GM12872 (cell line): ENCODE data around the gene ROBO1.

Experiments used
- CTCF ChIP-seq: IDR thresholded peaks from 3 replicates; pipeline ENCODE4 v1.5.1; 2011; ENCODE audit warnings: low read depth, mild to moderate bottlenecking, low read length, moderate library complexity; ENCODE audit not compliant: insufficient read depth

Gene ROBO1

GRCh38 chr3:79737530-79737929 lies 30.3 kb downstream of the ROBO1 start:
- no peak for TF ChIP-seq CTCF

GRCh38 chr3:79729096-79729495 lies 38.7 kb downstream of the ROBO1 start:
- TF ChIP-seq CTCF = no peak

- TF ChIP-seq CTCF = no peak
These were observed 41.0 kb downstream of the ROBO1 start for GRCh38 chr3:79726786-79727185.

GRCh38 chr3:79724206-79724605 lies 43.6 kb downstream of the ROBO1 start:
- TF ChIP-seq CTCF = no peak

GRCh38 chr3:79690072-79690471 lies 77.7 kb downstream of the ROBO1 start:
- no peak for TF ChIP-seq CTCF

GRCh38 chr3:79685108-79685507 lies 82.7 kb downstream of the ROBO1 start:
- no peak for TF ChIP-seq CTCF

- no peak for TF ChIP-seq CTCF
These were observed 83.8 kb downstream of the ROBO1 start for GRCh38 chr3:79684041-79684440.

- no peak for TF ChIP-seq CTCF
These were observed 95.1 kb downstream of the ROBO1 start for GRCh38 chr3:79672731-79673130.
